Activated B cell treated with CpG ODN at 0.5 μM for 24 hours (primary cell): ENCODE data around the gene STXBP4. TPM values are rescaled to one million over a fixed set of nuclear protein-coding genes. Genes with fewer than 3 reads are reported as not detected.

ENCODE experiments used
- ATAC-seq: fragments of 200-7000 bp; cut with Tn5 transposase; one replicate; pipeline ENCODE4 v1.10.0; 2021; ENCODE audit warnings: low read depth, mild to moderate bottlenecking, moderate library complexity
- CTCF ChIA-PET: fragments of 350-600 bp; sonication (Branson Sonifier 250); formaldehyde crosslinking; loops from one replicate; lab custom pipeline; 2021; ENCODE audit warnings: antibody characterized with exemption; lab: Charles Lee
- POLR2A ChIA-PET: fragments of 350-600 bp; sonication (Branson Sonifier 250); formaldehyde crosslinking; loops from one replicate; lab custom pipeline; 2021; ENCODE audit warnings: antibody characterized with exemption; lab: Charles Lee
- DNase-seq: peaks from one replicate; pipeline ENCODE4 v3.0.0; 2022
- H3K27ac Mint-ChIP-seq: one replicate; pipeline ENCODE4 v1.8.0; 2020; ENCODE audit warnings: mixed read lengths
- H3K27me3 Mint-ChIP-seq: one replicate; pipeline ENCODE4 v1.8.0; 2021; ENCODE audit warnings: mixed read lengths
- H3K36me3 Mint-ChIP-seq: one replicate; pipeline ENCODE4 v1.8.0; 2021; ENCODE audit warnings: low read depth, mixed read lengths
- H3K4me1 Mint-ChIP-seq: one replicate; pipeline ENCODE4 v1.8.0; 2021; ENCODE audit warnings: mixed read lengths
- H3K4me3 Mint-ChIP-seq: one replicate; pipeline ENCODE4 v1.8.0; 2020; ENCODE audit warnings: mild to moderate bottlenecking, mixed read lengths
- H3K9me3 Mint-ChIP-seq: one replicate; pipeline ENCODE4 v1.8.0; 2020; ENCODE audit warnings: mixed read lengths
- CTCF ChIP-seq: fragments of 200-600 bp; IDR thresholded peaks from one replicate; pipeline ENCODE4 v1.8.0; 2022; ENCODE audit warnings: antibody characterized with exemption, mild to moderate bottlenecking
- intact Hi-C: fragments of 100-400 bp; cut with micrococcal nuclease; formaldehyde crosslinking; loops from one replicate; pipeline ENCODE4 v1.15.1; 2024
- total RNA-seq: library from RNA; stranded (reverse); gene quantifications from 2 replicates; pipeline ENCODE4 v1.2.3, GENCODE V29; 2022

Gene STXBP4
- 6.9 and 9.5 TPM in 2 replicates for total RNA-seq

GRCh38 chr17:54968262-54968987, at the start of gene STXBP4, which contains the start of gene COX11:
TSS of gene STXBP4 (plus strand) at chr17:54968765. CDS start at chr17:54986220, 17,455 bp downstream.
TSS of gene COX11 (minus strand) at chr17:54968654. CDS start at chr17:54968646, 8 bp downstream.
- ChIA-PET CTCF (interaction anchor here (1.1 kb wide), 1 partner anchor 24 kb away, joined by 4 read pairs; no protein-coding TSS in a partner anchor), POLR2A (no interaction called here)
- intact Hi-C loops = loop anchor here (1.0 to 10.0 kb wide), 5 partner anchors 266 to 784 kb away; partner anchors contain the start of genes HLF and PCTP
- Mint-ChIP-seq H3K27me3 (no peaks in the 10 kb centered on the region), H3K36me3 (peaks cover 14% of the 10 kb centered on the region), H3K9me3 (no peaks in the 10 kb centered on the region), H3K4me1 (peaks cover 24% of the 10 kb centered on the region), H3K27ac (no peak within 1 kb of the TSS), H3K4me3 (no peak within 1 kb of the TSS)
- peak; percentile 90 for DNase-seq
- ATAC-seq = peak; percentile 97
- TF ChIP-seq CTCF = no peak

- H3K27ac Mint-ChIP-seq = no peak overlapping the region
- POLR2A ChIA-PET = no interaction called here
- intact Hi-C loops = no loop called here
- peaks cover 17% of the 10 kb centered on the region for H3K9me3 Mint-ChIP-seq
- CTCF ChIA-PET = no interaction called here
- no peak for TF ChIP-seq CTCF
- H3K4me1 Mint-ChIP-seq = no peaks in the 10 kb centered on the region
- ATAC-seq (no peak), DNase-seq (no peak)
- H3K27me3 Mint-ChIP-seq = no peaks in the 10 kb centered on the region
- H3K4me3 Mint-ChIP-seq = no peak overlapping the region
- no peaks in the 10 kb centered on the region for H3K36me3 Mint-ChIP-seq
Measured at GRCh38 chr17:54919425-54919824, 49.1 kb upstream of the STXBP4 start.

GRCh38 chr17:54920819-54921218, 47.7 kb upstream of the STXBP4 start:
- Mint-ChIP-seq H3K4me3 (no peak overlapping the region), H3K36me3 (no peaks in the 10 kb centered on the region), H3K4me1 (no peaks in the 10 kb centered on the region), H3K9me3 (peaks cover 17% of the 10 kb centered on the region), H3K27me3 (no peaks in the 10 kb centered on the region), H3K27ac (no peak overlapping the region)
- ChIA-PET POLR2A (no interaction called here), CTCF (no interaction called here)
- no peak for DNase-seq
- intact Hi-C loops = no loop called here
- TF ChIP-seq CTCF = no peak
- ATAC-seq = no peak

GRCh38 chr17:54924405-54924804, 44.2 kb upstream of the STXBP4 start:
- Mint-ChIP-seq H3K4me3 (no peak overlapping the region), H3K27ac (no peak overlapping the region), H3K9me3 (no peaks in the 10 kb centered on the region), H3K36me3 (no peaks in the 10 kb centered on the region), H3K27me3 (no peaks in the 10 kb centered on the region), H3K4me1 (no peaks in the 10 kb centered on the region)
- no peak for TF ChIP-seq CTCF
- no peak for DNase-seq
- CTCF ChIA-PET = no interaction called here
- intact Hi-C loops = no loop called here
- POLR2A ChIA-PET = no interaction called here
- no peak for ATAC-seq

- H3K27ac Mint-ChIP-seq = no peak overlapping the region
- no peaks in the 10 kb centered on the region for H3K36me3 Mint-ChIP-seq
- H3K4me3 Mint-ChIP-seq = no peak overlapping the region
- intact Hi-C loops = no loop called here
- ChIA-PET CTCF (no interaction called here), POLR2A (no interaction called here)
- no peaks in the 10 kb centered on the region for H3K4me1 Mint-ChIP-seq
- no peaks in the 10 kb centered on the region for H3K9me3 Mint-ChIP-seq
- DNase-seq = no peak
- H3K27me3 Mint-ChIP-seq = no peaks in the 10 kb centered on the region
- ATAC-seq = no peak
- no peak for TF ChIP-seq CTCF
Measured at GRCh38 chr17:54927525-54927924, 41.0 kb upstream of the STXBP4 start.
